H9 (cell line): ENCODE measurements around the gene PAMR1. TPM values are rescaled to one million over a fixed set of nuclear protein-coding genes. Genes with fewer than 3 reads are reported as not detected.

Experiments
- DNase-seq: peaks from one replicate; pipeline ENCODE4 v3.0.0-alpha.2; 2017
- H2AFZ ChIP-seq: one replicate; pipeline ENCODE4 v1.6.1; 2013; ENCODE audit warnings: mild to moderate bottlenecking, low read length, control low read depth, moderate library complexity
- H2AK5ac ChIP-seq: 2 replicates; pipeline ENCODE4 v1.6.1; 2013; ENCODE audit warnings: low read length, control low read depth, mixed read lengths; ENCODE audit not compliant: insufficient read length
- H2BK120ac ChIP-seq: one replicate; pipeline ENCODE4 v1.6.1; 2013; ENCODE audit warnings: low read depth, mild to moderate bottlenecking, low read length, control low read depth, inconsistent platforms; ENCODE audit not compliant: poor library complexity, severe bottlenecking
- H2BK12ac ChIP-seq: 2 replicates; pipeline ENCODE4 v1.6.1; 2013; ENCODE audit warnings: low read length, control low read depth, mixed read lengths, low read depth; ENCODE audit not compliant: insufficient read length
- H2BK15ac ChIP-seq: 2 replicates; pipeline ENCODE4 v1.6.1; 2013; ENCODE audit warnings: low read depth, low read length, control low read depth
- H2BK20ac ChIP-seq: one replicate; pipeline ENCODE4 v1.6.1; 2013; ENCODE audit warnings: low read depth, mild to moderate bottlenecking, low read length, control low read depth, inconsistent platforms; ENCODE audit not compliant: poor library complexity, severe bottlenecking
- H2BK5ac ChIP-seq: 2 replicates; pipeline ENCODE4 v1.6.1; 2013; ENCODE audit warnings: low read length, control low read depth, mixed read lengths; ENCODE audit not compliant: insufficient read length
- H3K14ac ChIP-seq: 2 replicates; pipeline ENCODE4 v1.6.1; 2013; ENCODE audit warnings: low read length, control low read depth; ENCODE audit not compliant: insufficient read depth
- H3K18ac ChIP-seq: 2 replicates; pipeline ENCODE4 v1.6.1; 2013; ENCODE audit warnings: low read depth, mild to moderate bottlenecking, mixed read lengths, low read length, control low read depth; ENCODE audit not compliant: insufficient read length
- H3K23ac ChIP-seq: 2 replicates; pipeline ENCODE4 v1.6.1; 2013; ENCODE audit warnings: low read length, control low read depth, mixed read lengths, low read depth; ENCODE audit not compliant: insufficient read length
- H3K23me2 ChIP-seq: 2 replicates; pipeline ENCODE4 v1.6.1; 2013; ENCODE audit warnings: low read depth, mild to moderate bottlenecking, mixed read lengths, low read length, control low read depth; ENCODE audit not compliant: insufficient read length, poor library complexity, severe bottlenecking
- H3K27ac ChIP-seq: 2 replicates; pipeline ENCODE4 v1.5.1; 2013; ENCODE audit warnings: low read length, control low read depth, mixed read lengths, low read depth; ENCODE audit not compliant: insufficient read length
- H3K27me3 ChIP-seq: 2 replicates; pipeline ENCODE4 v1.6.1; 2013; ENCODE audit warnings: low read length, control low read depth, inconsistent platforms; ENCODE audit not compliant: insufficient read depth
- H3K4ac ChIP-seq: 2 replicates; pipeline ENCODE4 v1.6.1; 2013; ENCODE audit warnings: low read depth, mild to moderate bottlenecking, control low read depth, inconsistent platforms, low read length, moderate library complexity
- H3K4me1 ChIP-seq: 2 replicates; pipeline ENCODE4 v1.6.1; 2013; ENCODE audit warnings: low read length, control low read depth, inconsistent platforms; ENCODE audit not compliant: insufficient read depth
- H3K4me2 ChIP-seq: 2 replicates; pipeline ENCODE4 v1.6.1; 2013; ENCODE audit warnings: low read length, control low read depth, mixed read lengths; ENCODE audit not compliant: insufficient read length, insufficient read depth
- H3K56ac ChIP-seq: 2 replicates; pipeline ENCODE4 v1.6.1; 2013; ENCODE audit warnings: low read depth, mild to moderate bottlenecking, mixed read lengths, low read length, control low read depth; ENCODE audit not compliant: insufficient read length
- H3K79me1 ChIP-seq: 2 replicates; pipeline ENCODE4 v1.6.1; 2013; ENCODE audit warnings: low read depth, mild to moderate bottlenecking, moderate library complexity, low read length, control low read depth, inconsistent platforms; ENCODE audit not compliant: insufficient read depth, poor library complexity, severe bottlenecking
- H3K79me2 ChIP-seq: 2 replicates; pipeline ENCODE4 v1.6.1; 2013; ENCODE audit warnings: low read length, control low read depth, inconsistent platforms; ENCODE audit not compliant: insufficient read depth
- H3K9ac ChIP-seq: 2 replicates; pipeline ENCODE4 v1.6.1; 2013; ENCODE audit warnings: low read length, control low read depth, mixed read lengths; ENCODE audit not compliant: insufficient read length; ENCODE audit errors: extremely low read depth
- H3K9me3 ChIP-seq: one replicate; pipeline ENCODE4 v1.6.1; 2013; ENCODE audit warnings: low read depth, low read length, inconsistent platforms; ENCODE audit not compliant: control insufficient read depth
- H3T11ph ChIP-seq: one replicate; pipeline ENCODE4 v1.6.1; 2013; ENCODE audit warnings: mild to moderate bottlenecking, low read length, control low read depth, inconsistent platforms
- H4K20me1 ChIP-seq: one replicate; pipeline ENCODE4 v1.6.1; 2013; ENCODE audit not compliant: control insufficient read depth, insufficient read length, insufficient read depth
- H4K5ac ChIP-seq: 2 replicates; pipeline ENCODE4 v1.6.1; 2013; ENCODE audit warnings: low read depth, mild to moderate bottlenecking, mixed read lengths, low read length, control low read depth; ENCODE audit not compliant: insufficient read length
- H4K8ac ChIP-seq: replicated peaks from 2 replicates; pipeline ENCODE4 v1.6.1; 2013; ENCODE audit warnings: low read length, control low read depth, mixed read lengths, low read depth; ENCODE audit not compliant: insufficient read length
- H4K91ac ChIP-seq: 2 replicates; pipeline ENCODE4 v1.6.1; 2013; ENCODE audit warnings: low read depth, mild to moderate bottlenecking, moderate library complexity, mixed read lengths, low read length, control low read depth; ENCODE audit not compliant: insufficient read length
- H3K27ac Mint-ChIP-seq, 3 experiments: 2 replicates in 2 of 3; 3 replicates in 1 of 3; pipeline ENCODE4 v1.8.0; 2020 to 2021; ENCODE audit warnings: mixed read lengths in 3 of 3, mild to moderate bottlenecking in 1 of 3, moderate library complexity in 1 of 3
- H3K27me3 Mint-ChIP-seq: 2 replicates; pipeline ENCODE4 v1.8.0; 2021; ENCODE audit warnings: low read depth, mild to moderate bottlenecking, moderate library complexity, mixed read lengths
- H3K36me3 Mint-ChIP-seq, 3 experiments: 2 replicates in 2 of 3; 3 replicates in 1 of 3; pipeline ENCODE4 v1.8.0; 2020 to 2021; ENCODE audit warnings: low read depth in 3 of 3, mixed read lengths in 3 of 3; ENCODE audit not compliant: insufficient read depth in 1 of 3
- H3K4me1 Mint-ChIP-seq, 2 experiments: 2 replicates each; pipeline ENCODE4 v1.8.0; 2020; ENCODE audit warnings: mixed read lengths in 2 of 2
- H3K4me3 Mint-ChIP-seq, 2 experiments: 2 replicates in 1 of 2; 3 replicates in 1 of 2; pipeline ENCODE4 v1.8.0; 2020 to 2021; ENCODE audit warnings: mild to moderate bottlenecking in 2 of 2, mixed read lengths in 2 of 2, moderate library complexity in 1 of 2
- H3K9me3 Mint-ChIP-seq, 2 experiments: 2 replicates in 1 of 2; 3 replicates in 1 of 2; pipeline ENCODE4 v1.8.0; 2020; ENCODE audit warnings: mild to moderate bottlenecking in 2 of 2, mixed read lengths in 2 of 2, moderate library complexity in 1 of 2
- WGBS: extraction: QIAGEN DNeasy Blood & Tissue Kit; methylation state at CpG from one replicate; pipeline ENCODE4 v1.1.7; 2013; ENCODE audit warnings: missing lambda C conversion rate, low lambda C conversion rate, mixed read lengths; ENCODE audit not compliant: insufficient read length; ENCODE audit errors: extremely low coverage; 5-methylcytosine and 5-hydroxymethylcytosine counted together
- total RNA-seq: library from RNA; stranded (reverse); gene quantifications from 2 replicates; pipeline ENCODE4 v1.2.1, GENCODE V29; 2021
- TF ChIP-seq, protein P1 (sequence below): fragments of 200-600 bp; sonication (generic); conservative IDR thresholded peaks from 3 replicates; pipeline ENCODE4 v1.8.0; 2021; ENCODE audit warnings: antibody characterized with exemption, mild to moderate bottlenecking

Gene PAMR1
- total RNA-seq, 1 experiment from 2014 or later = 2.4 TPM

DNA sequence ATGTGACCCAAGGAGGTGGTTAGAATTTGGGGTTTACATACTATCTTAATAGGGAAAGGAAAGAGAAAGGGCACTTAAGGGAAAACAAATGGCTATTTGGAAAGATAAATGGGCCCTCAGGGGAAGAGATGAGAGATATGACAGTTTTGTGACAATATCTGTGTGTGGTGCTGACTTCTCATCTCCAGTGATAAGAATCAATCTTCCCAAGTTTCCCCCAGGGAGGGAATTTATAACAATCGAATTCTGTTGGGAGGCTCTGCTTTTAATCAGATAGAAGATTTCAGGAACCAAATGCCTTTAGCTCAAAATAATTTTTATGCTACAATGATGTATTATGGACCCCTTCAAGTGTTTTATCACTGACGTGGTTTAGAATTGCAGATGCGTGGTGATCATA lies 46.3 kb upstream of the PAMR1 start:
- H3K4me1 Mint-ChIP-seq = peaks cover 8 to 14% of the 10 kb centered on the region in 2 experiments; a peak in 3 of 4 replicates
- Histone ChIP-seq H2BK15ac (no peak overlapping the region), H3K14ac (no peak overlapping the region), H3K18ac (no peak overlapping the region), H4K5ac (no peak overlapping the region), H2AK5ac (no peak overlapping the region), H2BK12ac (no peak overlapping the region), H2AFZ (no peak overlapping the region), H3K56ac (no peak overlapping the region), H2BK5ac (no peak overlapping the region), H3K79me1 (no peaks in the 10 kb centered on the region), H3K23ac (no peak overlapping the region), H3K4me1 (no peaks in the 10 kb centered on the region), H3K4me2 (no peak overlapping the region), H3K27ac (no peak overlapping the region), H4K8ac (no peak overlapping the region), H3K4ac (no peak overlapping the region), H2BK120ac (no peak overlapping the region), H4K91ac (no peak overlapping the region), H2BK20ac (no peak overlapping the region), H3K79me2 (no peaks in the 10 kb centered on the region), H3K9ac (no peak overlapping the region), H3K23me2 (no peaks in the 10 kb centered on the region), H3T11ph (no peak overlapping the region), H3K9me3 (no peaks in the 10 kb centered on the region), H3K27me3 (no peaks in the 10 kb centered on the region), H4K20me1 (no peaks in the 10 kb centered on the region)
- no peak overlapping the region for H3K27ac Mint-ChIP-seq
- H3K27me3 Mint-ChIP-seq = peaks cover 1% of the 10 kb centered on the region; the same call in 1 of the 2 replicates
- DNase-seq = no peak
- peaks cover 0 to 27% (median 9%) of the 10 kb centered on the region in 3 experiments; a peak in 5 of 7 replicates for H3K36me3 Mint-ChIP-seq
- H3K9me3 Mint-ChIP-seq = peaks cover 15 to 16% of the 10 kb centered on the region in 2 experiments; a peak in 4 of 5 replicates
- H3K4me3 Mint-ChIP-seq = no peak overlapping the region; a peak in 1 of 5 replicates
- TF ChIP-seq, protein P1, sequence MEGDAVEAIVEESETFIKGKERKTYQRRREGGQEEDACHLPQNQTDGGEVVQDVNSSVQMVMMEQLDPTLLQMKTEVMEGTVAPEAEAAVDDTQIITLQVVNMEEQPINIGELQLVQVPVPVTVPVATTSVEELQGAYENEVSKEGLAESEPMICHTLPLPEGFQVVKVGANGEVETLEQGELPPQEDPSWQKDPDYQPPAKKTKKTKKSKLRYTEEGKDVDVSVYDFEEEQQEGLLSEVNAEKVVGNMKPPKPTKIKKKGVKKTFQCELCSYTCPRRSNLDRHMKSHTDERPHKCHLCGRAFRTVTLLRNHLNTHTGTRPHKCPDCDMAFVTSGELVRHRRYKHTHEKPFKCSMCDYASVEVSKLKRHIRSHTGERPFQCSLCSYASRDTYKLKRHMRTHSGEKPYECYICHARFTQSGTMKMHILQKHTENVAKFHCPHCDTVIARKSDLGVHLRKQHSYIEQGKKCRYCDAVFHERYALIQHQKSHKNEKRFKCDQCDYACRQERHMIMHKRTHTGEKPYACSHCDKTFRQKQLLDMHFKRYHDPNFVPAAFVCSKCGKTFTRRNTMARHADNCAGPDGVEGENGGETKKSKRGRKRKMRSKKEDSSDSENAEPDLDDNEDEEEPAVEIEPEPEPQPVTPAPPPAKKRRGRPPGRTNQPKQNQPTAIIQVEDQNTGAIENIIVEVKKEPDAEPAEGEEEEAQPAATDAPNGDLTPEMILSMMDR = no peak
- no CpG with 5 or more reads among the region's 3 CpGs for WGBS
